GM18858 (cell line): ENCODE results near the gene ANKS1B.

Experiments used
- ATAC-seq: cut with Tn5 transposase; IDR thresholded peaks from one replicate; pipeline ENCODE4 v1.9.1; 2021; ENCODE audit not compliant: unreplicated experiment

Gene ANKS1B

DNA sequence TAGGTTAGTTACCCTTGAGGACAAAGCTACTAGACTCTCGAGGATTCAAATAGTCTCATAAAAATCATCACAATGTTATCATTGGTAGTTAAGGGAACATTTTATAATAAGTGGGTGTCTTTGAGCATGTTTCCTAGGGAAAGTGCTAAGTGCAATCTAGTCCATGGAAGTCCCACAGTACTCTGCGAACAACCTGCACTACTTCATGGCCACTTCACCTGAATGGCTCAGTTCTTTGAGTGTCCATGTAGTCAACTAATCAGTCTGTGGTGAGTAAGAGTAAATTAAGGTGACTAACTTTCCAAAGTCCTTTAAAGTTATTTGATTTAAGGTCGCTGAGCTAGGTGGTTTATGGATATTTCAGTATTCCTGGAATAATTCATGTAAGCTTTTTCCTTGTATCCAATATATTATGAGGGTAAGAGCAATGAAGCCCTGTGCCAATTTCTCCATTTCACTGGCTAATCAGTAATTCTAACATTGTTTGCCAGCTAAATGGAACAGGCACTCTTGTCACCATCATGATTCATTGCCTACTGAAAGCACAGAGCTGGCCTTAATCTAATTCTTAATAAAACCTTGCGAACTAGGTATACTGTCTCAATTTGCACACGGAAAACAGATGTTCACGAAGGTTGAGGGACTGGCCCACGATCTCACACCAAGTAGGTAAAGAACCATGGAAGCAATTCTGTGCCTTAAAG is 844.6 kb downstream of the ANKS1B start:
- ATAC-seq = no peak

DNA sequence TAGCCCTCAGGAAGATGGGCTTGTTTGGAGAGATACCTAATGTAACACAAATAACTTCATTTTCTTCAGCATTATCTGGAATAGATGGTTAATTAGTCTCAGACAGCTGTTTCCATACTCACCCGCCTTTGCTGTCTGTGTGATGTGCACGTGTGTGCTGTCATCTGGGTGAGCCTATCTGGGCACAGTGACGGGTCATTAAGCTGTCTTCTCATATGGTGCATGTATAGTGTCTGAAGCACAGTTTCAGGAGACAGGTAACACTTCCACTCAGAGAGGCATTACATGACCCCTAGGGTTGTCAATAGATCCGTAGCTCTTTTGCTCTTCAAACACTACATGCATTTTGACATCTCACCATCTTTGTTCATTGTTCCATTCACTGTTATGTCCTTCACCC is 846.3 kb downstream of the ANKS1B start:
- ATAC-seq = no peak

DNA sequence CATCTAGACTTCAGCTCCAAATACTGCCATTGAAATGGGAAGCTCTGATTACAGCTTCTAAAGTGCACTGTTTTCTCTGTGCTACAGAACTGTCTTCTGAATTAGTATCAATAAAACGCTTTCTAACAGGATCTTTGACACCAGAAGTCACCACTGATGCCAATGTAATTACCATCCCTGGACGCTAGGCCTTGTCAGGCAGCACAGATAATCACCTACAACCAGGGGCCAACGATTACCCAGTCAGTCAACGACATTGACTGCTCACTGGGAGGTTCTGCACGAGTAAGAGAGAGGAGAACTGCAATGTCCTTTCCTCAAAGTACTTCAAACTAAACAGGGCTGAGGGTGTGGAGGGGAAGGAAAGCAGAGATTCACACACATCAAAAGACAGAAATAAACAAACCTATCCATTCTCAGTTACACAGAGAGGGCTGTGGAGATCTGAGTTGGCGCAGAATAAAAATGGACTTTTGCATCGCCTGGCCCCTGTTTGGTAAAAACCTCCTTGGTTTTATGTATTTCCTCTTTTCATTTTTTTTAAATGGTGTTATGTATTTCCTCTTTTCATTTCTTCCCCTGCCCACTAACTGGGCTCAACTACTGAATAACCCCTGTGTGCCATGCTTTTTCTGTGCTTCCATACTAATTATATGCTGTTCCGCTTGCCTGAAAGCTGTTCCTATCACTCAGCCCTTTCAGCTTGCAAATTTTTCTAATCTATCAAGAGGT is 847.4 kb downstream of the ANKS1B start:
- ATAC-seq = no peak

DNA sequence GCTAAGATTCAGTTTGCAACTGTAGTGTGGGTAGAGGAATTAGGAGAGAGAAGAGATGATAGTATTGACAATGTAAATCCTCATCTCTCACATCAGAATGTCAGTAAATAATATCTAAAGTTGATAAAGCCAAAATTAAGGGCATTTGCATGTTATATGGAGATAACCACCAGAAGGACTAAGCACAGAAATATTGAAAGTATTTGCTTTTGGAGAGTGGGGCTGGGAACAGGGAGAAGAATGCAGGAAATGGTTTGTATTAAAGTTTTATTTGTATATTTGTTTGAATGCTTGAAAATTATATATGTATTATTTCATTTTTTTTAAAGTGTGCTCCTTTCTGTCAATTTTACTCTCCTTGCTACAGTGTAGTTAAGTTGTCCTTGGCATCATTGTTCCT is 848.2 kb downstream of the ANKS1B start:
- no peak for ATAC-seq

DNA sequence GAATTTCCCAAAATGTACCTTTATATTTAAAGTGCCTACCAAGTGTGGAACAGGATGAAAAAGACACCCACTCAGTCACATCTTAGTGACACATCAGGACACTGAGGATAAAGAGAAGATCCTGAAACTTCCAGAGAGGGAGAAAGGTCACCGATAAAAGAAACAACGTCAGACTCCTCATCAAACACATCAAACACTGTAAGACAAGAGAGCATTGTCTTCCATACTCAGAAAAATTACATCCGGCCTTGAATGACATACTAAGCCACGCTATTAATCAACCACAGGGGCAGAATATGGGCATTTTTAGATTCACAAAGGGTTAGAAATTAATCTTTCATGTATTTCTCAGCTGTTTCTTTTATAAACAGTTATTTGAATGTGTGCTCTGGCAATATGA is 849.4 kb downstream of the ANKS1B start:
- ATAC-seq = no peak

DNA sequence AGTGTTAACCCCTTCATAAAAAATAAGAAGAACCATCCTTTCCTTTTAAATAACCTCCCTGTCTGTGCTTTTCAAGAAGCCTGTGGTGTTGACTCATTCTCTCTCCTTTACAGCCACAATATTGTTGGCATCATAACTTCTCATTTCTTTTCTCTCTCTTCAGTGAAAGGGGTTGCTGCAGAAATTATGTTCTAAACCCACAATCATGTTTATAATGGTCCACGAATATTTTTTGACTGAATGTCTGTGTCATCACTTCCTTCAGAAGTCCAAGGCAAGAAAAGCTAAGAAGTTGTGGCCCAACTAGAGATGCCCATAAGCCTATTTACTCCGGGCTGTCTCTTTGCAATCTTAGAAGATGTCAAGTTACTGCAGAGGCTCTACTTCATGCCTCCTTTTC is 851.3 kb downstream of the ANKS1B start:
- no peak for ATAC-seq

DNA sequence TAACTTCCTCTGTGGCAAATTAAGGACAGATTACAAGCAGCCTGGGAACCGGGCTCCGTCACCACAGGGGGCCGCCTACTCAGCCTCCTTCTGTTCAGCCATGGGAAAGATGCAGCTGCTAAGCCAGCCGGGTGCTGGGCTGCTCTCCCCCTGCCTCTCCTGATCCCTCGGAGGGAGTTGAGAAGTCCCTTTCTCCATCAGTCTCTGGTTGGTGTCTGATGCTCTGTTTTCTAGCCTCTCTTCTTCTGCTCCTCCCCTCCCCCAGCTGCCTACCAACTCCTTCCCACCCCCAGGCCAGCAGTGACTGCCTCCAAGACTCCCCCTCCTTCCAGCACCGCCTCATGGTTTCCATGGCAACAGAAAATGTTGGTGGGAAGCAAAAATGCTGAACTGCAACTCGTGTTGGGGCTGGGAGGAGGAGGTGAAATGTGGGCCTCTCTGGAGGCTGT is 853.0 kb downstream of the ANKS1B start:
- no peak for ATAC-seq

DNA sequence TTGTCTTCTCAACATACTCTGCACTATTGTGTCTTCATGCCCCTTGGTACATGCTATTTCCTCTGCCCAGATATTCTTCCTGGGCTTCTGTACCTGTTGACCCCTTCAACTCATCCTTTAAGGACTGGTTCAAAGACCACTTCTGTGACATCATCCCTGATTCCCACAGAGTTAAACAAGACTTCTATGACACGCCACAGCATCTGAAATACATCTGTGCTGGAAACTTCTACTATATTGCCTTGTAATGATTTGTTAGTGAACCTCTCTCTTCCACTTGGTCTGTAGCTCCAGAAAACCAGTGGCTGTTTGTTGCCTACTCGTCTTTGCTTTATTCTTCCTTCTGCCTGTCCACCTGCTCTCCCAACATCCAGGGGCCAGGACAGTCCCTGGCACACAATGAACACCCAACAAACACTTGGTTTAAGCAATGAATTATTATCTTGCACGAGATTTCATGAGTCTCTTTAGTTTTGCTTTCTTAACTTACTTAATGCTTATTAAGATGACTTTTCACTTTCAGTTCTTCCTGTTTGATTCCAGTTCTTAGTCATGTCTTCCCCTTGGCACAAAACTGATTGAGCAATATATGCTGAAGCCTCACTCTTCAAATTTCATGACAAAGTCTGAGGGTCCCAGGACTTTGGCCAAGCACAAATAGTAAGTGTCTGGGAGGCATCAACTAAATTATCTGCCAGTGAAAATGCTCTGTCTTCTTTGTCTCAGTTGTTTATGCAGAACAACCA is 853.8 kb downstream of the ANKS1B start:
- ATAC-seq = peak; percentile 98

DNA sequence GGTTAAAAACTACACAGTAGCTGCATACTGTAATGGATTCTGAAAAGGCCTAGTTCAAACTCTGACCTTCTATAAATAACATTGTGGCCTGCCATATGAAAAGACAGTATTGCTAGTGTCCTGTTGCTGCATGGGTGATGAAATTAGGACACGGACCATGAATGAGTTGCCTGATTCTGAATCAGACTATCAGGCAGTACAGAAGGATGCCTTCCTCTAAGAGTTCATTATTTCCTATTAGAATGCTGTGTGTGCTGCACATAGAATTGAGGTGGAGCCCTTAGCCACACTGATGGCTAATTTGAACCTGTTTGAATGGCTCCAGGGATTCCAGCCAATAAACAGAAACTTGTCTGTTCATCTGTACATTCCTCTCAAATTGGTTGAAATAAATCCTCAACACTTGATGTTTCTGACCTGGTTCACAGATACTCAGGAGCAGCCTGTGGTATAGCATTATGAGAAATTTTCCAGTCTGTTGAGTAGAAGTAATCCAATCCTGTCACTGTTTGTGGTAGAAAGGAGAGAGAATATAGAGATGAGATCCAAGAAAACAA is 856.4 kb downstream of the ANKS1B start:
- ATAC-seq = no peak

DNA sequence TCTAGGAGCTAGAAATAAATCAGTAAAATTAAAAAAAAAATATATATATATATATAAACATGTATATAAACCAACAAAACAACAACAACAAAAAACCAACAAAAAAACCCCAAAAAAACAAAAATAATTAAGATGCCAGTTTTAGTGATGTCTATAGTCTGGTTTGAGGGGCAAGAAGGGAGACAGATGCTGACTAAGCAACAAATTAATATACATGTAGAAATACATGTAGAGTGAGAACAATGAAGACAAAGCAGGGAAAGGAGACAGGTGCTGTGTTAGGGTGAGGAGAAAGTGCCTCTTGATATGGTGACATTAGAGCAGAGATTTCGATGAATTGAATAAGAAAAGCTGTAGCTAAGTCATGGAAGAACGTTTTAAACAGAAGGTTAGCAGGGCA is 861.8 kb downstream of the ANKS1B start:
- no peak for ATAC-seq

DNA sequence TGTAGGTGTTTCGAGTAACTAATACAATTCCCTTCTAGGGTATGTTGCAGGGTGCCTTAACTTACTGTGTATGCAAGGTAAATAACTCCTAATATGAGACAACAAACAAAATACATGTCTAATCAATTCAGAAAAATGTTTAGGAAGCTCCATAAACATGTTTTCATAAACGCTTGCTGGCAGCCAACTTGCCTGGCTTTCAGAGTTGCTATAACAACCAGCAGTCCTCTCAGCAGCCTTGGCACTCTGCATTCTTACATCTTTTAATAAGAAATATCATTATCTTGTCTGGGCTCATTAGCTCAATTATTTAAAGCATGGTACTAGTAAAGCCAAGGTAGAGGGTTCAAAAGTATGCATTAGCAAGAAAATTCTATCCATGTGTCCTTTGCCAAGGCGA is 862.2 kb downstream of the ANKS1B start:
- no peak for ATAC-seq

DNA sequence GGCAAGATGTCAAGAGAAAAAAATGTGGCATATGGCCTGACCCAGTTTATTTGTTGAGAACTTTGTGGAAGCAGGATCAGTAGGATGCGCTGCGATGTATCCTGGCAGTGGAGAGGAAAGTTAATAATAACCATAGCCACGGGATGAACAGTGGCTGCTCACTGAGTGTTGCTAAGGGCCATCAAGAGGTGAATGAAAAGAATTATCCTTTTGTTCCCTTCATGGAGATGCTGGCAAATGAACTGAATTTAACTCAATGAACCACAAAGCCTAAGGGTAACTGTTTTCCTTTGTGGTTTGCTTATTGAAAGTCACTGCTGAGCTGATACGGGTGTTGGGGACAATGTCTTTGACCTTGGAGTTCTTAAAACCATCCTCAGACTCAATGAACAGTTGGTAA is 863.2 kb downstream of the ANKS1B start:
- ATAC-seq = no peak

DNA sequence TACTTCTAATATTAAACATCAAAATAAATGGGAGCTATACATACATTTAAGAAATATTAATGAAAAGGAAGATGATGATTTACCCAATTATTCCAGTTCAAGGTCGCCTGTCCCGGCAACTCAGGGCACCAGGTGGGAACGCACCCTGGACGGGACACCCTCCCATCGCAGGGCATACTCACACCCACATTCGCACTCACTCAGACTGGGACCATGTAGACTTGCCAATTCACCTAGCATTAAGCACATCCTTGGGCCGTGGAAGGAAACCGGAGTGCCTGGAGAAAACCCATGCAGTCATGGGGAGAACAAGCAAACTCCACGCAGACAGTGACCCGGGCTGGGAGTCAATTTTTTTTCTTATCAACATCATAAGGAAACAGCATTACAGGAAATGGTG is 864.8 kb downstream of the ANKS1B start:
- no peak for ATAC-seq

DNA sequence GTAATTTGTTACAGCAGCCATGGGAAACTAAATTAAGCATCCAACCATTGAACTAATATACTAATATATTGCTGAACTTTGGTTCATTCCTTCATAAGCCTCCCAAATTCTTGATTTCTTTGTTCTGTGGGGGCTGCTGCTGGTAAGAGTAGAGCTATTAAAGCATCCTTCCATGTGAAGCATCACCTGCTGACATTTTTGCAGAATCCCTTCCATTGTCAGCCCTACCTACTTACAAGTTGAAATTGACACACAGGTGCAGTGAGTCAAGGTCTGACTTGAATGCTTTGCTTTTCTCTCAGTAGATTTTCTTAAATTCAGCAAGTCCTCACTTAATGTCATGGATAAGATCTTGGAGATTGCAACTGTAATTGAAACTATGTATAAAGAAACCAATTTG is 865.3 kb downstream of the ANKS1B start:
- ATAC-seq = no peak

DNA sequence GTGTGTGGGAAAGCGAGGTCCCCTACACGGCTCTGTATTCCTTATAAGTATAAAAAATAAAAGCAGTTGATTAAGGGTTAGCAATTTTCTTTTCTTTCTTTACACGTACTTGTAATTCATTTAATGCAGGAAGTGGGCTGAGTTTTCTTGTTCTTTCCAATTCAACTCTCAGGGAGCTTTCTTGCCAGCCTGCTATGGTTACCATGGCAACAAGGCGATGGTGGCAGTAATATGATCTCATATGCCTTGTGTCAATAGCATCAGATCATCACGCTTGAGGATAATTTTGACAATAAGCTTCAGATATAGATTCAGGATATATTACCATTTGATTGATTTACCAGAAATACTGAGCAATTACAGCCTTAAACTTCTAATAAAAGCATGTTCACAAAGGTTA is 873.1 kb downstream of the ANKS1B start:
- ATAC-seq = no peak

DNA sequence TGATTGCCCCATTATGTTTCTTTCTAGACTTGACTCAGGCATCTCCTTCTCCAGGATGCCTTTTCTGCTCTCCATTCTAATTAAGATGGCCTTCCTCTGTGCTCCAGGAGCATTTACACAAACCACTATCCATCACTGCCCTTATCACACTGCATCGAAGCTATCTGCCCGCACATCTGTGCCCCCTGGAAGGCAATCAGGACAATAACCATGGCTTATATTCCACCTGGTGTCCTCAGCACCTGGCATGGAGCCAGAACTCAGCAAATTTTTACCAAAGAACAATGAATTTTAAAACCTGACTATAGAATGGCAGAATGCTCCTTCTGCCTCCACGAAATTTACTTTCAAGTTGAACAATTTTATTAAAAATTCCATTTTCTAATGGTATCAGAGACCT is 873.9 kb downstream of the ANKS1B start:
- ATAC-seq = no peak

DNA sequence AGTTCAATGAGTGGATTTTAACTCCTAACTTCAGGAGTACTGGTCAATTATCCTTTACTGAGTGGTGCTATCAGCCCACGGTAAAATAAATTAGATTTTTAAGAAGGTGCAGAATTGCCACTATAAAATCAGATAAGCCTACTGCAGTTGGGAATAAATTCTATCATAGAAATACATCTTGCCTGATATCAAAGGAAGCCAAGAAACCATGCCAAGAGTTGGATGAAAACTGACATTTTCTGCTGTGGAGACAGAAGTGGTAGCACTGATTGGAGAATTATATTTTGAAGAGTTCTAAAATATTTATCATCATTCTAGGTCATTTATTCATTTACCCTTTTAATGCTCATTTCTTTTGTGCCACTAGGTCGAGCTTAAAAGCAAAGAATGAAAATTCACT is 874.5 kb downstream of the ANKS1B start:
- ATAC-seq = no peak

DNA sequence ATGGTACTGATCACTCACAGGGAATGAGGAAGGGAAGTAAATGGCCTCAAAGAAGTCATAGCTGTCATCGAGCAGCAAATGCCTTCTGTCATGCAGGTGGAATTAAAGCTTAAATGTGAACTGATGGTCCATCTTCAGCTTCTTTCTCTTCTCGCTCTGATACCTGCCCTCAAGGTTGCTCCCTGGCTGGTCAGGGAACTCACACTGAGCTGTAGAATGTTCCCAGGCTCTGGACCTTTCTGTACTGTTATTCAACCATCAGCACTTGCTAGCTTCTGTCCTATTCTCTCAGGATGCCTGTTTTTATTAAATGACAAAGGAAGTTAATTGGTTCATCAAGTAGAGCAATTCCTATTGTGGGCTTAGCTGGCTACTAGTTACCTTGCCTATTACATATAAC is 875.8 kb downstream of the ANKS1B start:
- no peak for ATAC-seq

DNA sequence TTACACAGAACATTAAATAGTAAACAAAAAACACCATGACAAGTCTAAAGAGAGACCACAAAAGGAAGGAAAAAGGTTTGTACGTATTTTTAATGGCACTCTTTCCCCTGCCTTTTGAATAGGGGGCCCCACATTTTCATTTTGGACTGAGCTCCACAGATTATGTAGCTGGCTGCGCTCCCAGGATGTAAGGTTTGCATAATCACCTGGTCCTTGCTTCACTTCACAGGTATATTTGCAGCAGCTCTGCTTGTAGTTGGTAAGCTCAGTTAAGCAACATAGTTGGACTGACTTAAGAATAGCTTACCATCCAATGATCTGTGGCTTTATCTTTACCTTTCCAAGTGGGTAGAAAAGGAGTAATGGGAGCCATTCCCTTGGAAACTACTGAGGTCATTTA is 885.0 kb downstream of the ANKS1B start:
- ATAC-seq = no peak

DNA sequence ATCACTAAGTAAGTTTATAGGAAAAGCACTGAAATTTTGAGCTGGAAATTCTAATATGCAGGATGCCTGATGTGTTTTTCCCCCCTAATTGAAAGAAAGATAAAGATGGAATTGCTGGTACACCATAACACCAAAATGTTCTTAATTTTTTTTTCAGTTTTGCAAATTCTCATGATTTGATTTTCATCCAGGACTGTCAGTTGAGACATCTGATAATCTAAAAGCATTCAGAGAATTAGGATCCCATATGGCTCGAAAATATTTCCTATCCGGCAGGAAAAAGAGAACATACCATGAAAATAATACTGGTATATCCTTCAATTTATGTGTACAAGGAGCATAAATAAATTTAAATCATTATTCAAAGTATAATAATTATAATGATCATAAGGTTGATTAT is 887.6 kb downstream of the ANKS1B start:
- ATAC-seq = no peak

DNA sequence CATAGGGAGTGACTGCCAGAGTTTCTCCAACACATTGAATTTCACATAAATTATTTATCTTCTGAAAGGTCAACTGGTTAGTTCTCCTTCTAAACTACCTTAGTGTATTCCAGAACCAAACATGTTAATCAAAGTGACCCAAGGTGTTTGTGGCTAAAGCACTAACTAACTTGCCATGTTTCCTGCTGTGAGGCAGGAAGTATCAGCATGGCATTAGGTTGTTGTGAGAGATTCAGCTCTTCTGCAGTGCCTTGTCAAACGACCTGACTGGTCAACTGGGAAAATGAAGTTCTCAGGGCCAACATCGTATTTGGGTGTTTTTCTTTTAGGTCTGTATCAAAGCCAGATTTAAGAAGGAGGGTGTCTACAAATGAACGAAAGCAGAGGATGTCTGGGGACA is 891.6 kb downstream of the ANKS1B start:
- ATAC-seq = no peak
